OCI-LY7 (cell line): ENCODE measurements around the gene H19.

Source experiments
- EZH2phosphoT487 ChIP-seq: fragments of 200-600 bp; sonication (generic); IDR thresholded peaks from 2 replicates; pipeline ENCODE4 v1.6.1; 2018; ENCODE audit warnings: low read depth, borderline replicate concordance, mild to moderate bottlenecking, mixed run types, antibody characterized with exemption, low read length, moderate library complexity, mixed read lengths
- TF ChIP-seq, protein P1 (sequence below): fragments of 200-600 bp; sonication (generic); conservative IDR thresholded peaks from 2 replicates; pipeline ENCODE4 v1.5.1; 2014; ENCODE audit warnings: mild to moderate bottlenecking, antibody characterized with exemption, low read length, moderate library complexity, mixed read lengths

DNA sequence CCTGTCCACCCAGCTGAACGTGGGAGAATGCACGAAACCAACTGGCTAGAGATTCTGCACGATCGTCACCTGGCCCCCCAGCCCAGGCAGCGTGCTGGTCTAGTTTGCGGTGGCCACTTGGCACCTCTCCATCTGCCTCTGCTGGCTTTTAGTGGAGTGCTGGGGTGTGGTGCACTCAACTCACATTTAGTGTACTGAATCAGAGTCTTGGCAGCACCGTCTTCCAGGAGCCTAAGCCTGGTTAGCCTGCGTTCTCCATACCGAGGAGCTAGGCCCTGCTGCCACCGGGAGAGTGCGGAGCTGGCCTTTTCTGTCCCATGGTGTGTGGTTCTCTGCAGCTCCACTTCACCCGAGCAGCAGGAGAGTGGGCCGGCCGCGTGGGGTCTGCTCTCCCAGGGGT lies 47.7 kb downstream of the H19 start:
- TF ChIP-seq, protein P1, sequence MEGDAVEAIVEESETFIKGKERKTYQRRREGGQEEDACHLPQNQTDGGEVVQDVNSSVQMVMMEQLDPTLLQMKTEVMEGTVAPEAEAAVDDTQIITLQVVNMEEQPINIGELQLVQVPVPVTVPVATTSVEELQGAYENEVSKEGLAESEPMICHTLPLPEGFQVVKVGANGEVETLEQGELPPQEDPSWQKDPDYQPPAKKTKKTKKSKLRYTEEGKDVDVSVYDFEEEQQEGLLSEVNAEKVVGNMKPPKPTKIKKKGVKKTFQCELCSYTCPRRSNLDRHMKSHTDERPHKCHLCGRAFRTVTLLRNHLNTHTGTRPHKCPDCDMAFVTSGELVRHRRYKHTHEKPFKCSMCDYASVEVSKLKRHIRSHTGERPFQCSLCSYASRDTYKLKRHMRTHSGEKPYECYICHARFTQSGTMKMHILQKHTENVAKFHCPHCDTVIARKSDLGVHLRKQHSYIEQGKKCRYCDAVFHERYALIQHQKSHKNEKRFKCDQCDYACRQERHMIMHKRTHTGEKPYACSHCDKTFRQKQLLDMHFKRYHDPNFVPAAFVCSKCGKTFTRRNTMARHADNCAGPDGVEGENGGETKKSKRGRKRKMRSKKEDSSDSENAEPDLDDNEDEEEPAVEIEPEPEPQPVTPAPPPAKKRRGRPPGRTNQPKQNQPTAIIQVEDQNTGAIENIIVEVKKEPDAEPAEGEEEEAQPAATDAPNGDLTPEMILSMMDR = no peak
- no peak for TF ChIP-seq EZH2phosphoT487
